Astrocyte of the spinal cord (primary cell): Measurements from ENCODE around the gene FAM131B.

Source experiments
- DNase-seq: peaks from one replicate; pipeline ENCODE4 v3.0.0; 2011; ENCODE audit warnings: low read depth, low spot score
- H3K4me3 ChIP-seq: 2 replicates; pipeline ENCODE4 v1.5.1; 2011; ENCODE audit warnings: low read depth, mild to moderate bottlenecking, low read length, moderate library complexity
- in situ Hi-C: cut with HindIII; loops from 2 replicates; pipeline ENCODE4 v1.10.0; 2017; ENCODE audit warnings: low sequenced_read_pairs
- TF ChIP-seq, protein P1 (sequence below): IDR thresholded peaks from 2 replicates; pipeline ENCODE4 v1.5.1; 2012; ENCODE audit warnings: low read depth, mild to moderate bottlenecking, low read length, inconsistent platforms

The FAM131B gene

DNA sequence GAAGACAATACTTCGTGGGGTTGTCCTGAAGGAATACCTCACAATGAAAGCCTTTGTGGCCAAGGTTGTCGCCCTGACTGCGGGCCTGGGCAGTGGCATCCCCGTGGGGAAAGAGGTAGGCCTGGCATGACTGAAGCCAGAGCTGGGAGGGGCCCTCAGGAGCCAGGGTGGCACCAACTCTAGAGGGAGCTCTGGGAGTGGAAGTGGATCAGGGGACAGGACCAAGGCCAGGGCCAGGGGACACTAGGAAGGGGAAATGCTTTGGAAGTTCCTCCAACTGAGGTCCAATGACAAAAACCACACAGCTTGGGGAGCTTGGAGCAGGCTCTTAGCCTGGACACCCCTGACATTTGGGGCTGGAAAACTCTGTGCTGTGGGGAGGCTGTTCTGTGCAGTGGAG is 40.8 kb downstream of the FAM131B start:
- H3K4me3 ChIP-seq: no peak overlapping the region
- in situ Hi-C loops: no loop called here
- DNase-seq: no peak
- TF ChIP-seq, protein P1, sequence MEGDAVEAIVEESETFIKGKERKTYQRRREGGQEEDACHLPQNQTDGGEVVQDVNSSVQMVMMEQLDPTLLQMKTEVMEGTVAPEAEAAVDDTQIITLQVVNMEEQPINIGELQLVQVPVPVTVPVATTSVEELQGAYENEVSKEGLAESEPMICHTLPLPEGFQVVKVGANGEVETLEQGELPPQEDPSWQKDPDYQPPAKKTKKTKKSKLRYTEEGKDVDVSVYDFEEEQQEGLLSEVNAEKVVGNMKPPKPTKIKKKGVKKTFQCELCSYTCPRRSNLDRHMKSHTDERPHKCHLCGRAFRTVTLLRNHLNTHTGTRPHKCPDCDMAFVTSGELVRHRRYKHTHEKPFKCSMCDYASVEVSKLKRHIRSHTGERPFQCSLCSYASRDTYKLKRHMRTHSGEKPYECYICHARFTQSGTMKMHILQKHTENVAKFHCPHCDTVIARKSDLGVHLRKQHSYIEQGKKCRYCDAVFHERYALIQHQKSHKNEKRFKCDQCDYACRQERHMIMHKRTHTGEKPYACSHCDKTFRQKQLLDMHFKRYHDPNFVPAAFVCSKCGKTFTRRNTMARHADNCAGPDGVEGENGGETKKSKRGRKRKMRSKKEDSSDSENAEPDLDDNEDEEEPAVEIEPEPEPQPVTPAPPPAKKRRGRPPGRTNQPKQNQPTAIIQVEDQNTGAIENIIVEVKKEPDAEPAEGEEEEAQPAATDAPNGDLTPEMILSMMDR: peak; percentile 8

DNA sequence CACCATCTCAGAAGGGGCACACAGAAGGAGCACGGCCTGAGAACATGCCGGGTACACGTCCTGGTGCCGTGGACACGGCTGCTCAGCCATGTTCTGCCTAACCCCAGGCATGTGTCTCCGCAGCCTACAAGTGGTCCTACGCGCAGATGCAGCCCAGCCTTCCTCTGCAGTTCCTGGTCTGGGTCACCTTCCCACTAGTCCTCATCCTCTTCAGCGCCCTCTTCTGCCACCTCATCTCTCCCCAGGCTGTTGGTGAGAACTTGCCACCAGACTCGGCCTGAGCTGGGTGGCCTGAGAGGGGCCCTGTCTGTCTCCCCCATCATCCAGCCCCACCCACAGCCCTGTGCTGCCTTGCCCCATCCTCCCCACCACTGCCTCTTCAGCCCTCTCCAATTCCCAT is 41.3 kb downstream of the FAM131B start:
- TF ChIP-seq, protein P1: no peak
- H3K4me3 ChIP-seq: no peak overlapping the region
- in situ Hi-C loops: no loop called here
- no peak for DNase-seq

DNA sequence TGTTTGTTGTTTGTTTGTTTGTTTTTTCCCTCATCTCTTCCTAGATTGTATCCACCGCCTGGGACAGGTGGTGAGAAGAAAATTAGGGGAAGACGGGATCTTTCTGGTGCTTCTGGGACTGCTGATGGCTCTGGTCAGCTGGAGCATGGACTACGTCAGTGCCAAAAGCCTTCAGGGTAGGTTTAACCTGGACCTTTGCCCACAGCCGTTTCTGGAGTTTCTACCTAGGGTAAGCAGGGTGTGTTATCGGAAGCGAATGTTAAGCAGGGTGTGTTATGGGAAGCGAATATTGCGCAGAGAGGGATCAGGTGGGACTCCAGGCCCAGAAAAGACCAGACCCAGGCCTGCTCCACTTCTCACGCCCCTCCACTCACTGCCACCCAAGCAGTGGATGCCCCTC is 41.9 kb downstream of the FAM131B start:
- DNase-seq: no peak
- in situ Hi-C loops: no loop called here
- no peak overlapping the region for H3K4me3 ChIP-seq
- TF ChIP-seq, protein P1: no peak

DNA sequence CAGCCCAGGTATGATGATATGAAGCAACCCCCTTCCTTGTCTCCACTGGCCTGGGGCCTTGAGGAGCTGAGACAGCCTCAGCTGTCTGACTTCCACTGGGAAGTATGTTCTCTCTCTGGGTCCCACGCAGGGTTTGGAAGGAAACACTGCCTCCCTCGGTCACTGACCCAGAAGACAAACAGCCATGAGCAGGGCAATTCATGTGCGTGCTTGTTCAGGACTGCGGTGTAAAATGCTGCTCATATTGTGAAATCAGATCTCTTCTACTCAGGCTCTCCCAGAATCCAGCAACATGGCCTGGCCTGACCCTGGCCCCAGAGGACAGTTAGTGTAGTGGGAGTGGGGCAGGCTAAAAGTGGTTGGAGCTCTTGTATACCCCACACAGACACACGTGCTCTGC is 43.9 kb downstream of the FAM131B start:
- TF ChIP-seq, protein P1: no peak
- in situ Hi-C loops: no loop called here
- peak; percentile 37 for DNase-seq
- H3K4me3 ChIP-seq: no peak overlapping the region

DNA sequence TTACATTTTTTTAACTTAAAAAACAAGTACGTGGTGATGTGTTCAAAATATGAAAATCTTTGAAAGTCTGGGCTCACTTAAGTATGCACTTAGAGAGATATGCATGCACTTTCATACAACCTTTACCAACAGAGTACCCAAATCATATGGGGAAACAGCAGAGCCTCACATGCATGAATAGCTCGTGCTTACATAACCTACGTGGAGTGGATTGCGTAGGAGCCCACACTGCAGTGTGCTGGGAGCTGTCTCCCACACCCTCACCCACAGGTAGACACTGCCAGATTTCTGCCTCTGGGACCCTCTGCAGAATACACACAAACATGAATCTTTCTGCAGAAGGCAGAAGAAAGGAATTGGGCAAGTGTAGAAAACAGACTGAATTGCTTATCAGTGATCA is 46.0 kb downstream of the FAM131B start:
- TF ChIP-seq, protein P1: no peak
- DNase-seq: no peak
- in situ Hi-C loops: no loop called here
- H3K4me3 ChIP-seq: no peak overlapping the region

DNA sequence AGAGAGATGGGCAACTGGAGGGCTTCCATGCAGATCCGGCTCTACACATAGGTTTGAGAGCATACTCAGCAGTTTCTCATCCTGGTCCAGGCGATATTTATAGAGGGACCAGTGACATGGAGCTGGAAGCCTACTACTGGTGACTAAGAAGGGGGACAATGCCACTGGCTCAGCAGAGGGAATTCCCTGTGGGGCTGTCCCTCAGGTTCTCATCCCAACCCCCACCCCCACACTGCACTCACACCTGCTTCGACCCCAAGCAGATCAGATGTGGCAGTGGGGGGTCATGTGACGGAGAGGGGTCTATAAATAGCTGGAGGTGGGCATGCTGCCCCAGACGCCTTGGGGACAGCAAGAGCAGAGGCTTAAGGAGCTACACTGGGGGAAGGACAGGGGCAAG is 46.7 kb downstream of the FAM131B start, which contains the start of gene CLCN1:
Gene CLCN1, plus strand, starts transcription at position 336 of the 400 bp plus-strand sequence. CDS start 102 bp downstream, outside the sequence.
- TF ChIP-seq, protein P1: no peak
- no peak within 1 kb of the TSS for H3K4me3 ChIP-seq
- DNase-seq: no peak
- in situ Hi-C loops: no loop called here

DNA sequence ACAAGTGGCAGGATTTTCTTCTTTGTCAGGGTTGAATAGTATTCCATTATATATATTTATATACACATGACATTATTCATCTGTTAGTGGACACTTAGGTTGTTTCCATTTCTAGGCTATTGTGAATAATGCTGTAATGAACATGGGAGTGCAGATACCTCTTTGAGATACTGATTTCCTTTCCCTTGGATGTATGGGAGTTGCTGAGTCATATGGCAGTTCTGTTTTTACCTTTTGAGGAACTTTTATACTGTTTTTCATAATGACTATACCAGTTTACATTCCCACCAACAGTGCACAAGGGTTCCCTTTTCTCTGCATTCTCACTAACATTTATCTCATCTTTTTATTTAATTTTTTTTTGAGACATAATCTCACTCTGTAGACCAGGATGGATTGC is 48.4 kb downstream of the FAM131B start:
- in situ Hi-C loops: no loop called here
- no peak overlapping the region for H3K4me3 ChIP-seq
- DNase-seq: no peak
- TF ChIP-seq, protein P1: no peak
